ENCODE results near the gene TBC1D1.

Gene TBC1D1

DNA sequence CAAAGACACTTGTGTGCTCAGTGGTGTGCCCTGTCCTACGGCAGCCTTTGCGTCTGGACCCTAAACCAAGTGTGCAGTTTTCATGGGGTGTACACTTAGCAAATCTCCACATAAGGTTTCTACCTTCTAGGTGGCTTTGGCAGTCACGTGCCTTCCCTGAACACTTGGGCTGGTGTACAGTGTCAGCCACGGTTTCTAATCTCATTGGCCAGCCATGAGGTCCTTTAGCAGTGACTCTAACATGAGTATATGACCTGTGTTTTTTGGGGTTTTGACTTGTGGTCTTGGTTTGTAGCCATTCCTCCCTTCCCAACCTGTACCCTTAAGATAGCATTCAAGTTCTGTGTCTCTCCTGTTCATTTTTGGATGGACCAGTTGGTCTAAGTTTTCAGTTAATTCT, 145.7 kb downstream of the TBC1D1 start:
- no peaks in the 10 kb centered on the region for H3K27me3 ChIP-seq (ENCODE audit: insufficient read depth, low read length)

DNA sequence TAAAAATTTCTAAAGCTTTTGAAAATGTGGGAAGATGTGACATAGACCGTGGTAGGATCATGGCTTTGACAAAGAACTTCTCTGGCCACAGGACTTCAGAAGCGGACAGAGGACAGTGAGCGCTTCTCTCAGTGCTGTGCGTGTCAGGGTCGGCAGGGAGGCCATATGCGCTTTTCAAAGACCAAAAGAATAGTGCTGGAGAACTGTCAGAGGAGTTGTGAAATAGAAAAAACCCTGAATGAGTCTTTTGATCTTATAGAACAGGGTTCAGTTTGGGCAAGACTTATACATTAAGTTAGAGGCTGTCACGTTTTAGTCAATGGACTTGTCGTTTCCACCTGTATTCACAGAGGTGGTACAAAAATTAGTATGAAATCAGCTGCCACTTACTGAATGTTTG, 146.7 kb downstream of the TBC1D1 start:
- Histone ChIP-seq H3K27ac (ENCODE audit: low read depth, low read length, poor library complexity, severe bottlenecking) (no peak overlapping the region), H3K9me3 (ENCODE audit: low read length) (no peaks in the 10 kb centered on the region), H3K4me1 (ENCODE audit: insufficient read depth, low read length, severe bottlenecking) (peaks cover 7% of the 10 kb centered on the region), H4K20me1 (ENCODE audit: insufficient read depth, low read length) (no peaks in the 10 kb centered on the region), H2AFZ (ENCODE audit: low read length) (no peak overlapping the region), H3K4me3 (ENCODE audit: low read depth, low read length, poor library complexity, severe bottlenecking) (no peak overlapping the region), H3K9me2 (ENCODE audit: low read depth, low read length) (no peaks in the 10 kb centered on the region), H3K27me3 (ENCODE audit: insufficient read depth, low read length) (no peaks in the 10 kb centered on the region), H3K79me2 (ENCODE audit: insufficient read depth, low read length) (peaks cover 6% of the 10 kb centered on the region; the same call in 1 of the 2 replicates), H3K4me2 (ENCODE audit: low read length) (no peak overlapping the region), H3K9ac (ENCODE audit: low read length) (no peak overlapping the region), H3K36me3 (ENCODE audit: insufficient read depth, low read length) (peaks cover 94% of the 10 kb centered on the region), H3F3A (ENCODE audit: insufficient read depth, low read length) (no peaks in the 10 kb centered on the region)
- TF ChIP-seq, protein P1, sequence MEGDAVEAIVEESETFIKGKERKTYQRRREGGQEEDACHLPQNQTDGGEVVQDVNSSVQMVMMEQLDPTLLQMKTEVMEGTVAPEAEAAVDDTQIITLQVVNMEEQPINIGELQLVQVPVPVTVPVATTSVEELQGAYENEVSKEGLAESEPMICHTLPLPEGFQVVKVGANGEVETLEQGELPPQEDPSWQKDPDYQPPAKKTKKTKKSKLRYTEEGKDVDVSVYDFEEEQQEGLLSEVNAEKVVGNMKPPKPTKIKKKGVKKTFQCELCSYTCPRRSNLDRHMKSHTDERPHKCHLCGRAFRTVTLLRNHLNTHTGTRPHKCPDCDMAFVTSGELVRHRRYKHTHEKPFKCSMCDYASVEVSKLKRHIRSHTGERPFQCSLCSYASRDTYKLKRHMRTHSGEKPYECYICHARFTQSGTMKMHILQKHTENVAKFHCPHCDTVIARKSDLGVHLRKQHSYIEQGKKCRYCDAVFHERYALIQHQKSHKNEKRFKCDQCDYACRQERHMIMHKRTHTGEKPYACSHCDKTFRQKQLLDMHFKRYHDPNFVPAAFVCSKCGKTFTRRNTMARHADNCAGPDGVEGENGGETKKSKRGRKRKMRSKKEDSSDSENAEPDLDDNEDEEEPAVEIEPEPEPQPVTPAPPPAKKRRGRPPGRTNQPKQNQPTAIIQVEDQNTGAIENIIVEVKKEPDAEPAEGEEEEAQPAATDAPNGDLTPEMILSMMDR (IDR thresholded peaks at IDR 0.05; ENCODE audit: low read length) = no peak
- no peak for TF ChIP-seq EZH2 (IDR thresholded peaks at IDR 0.05; ENCODE audit: borderline replicate concordance, low read length)

More for the DNA sequence above, 145.7 kb downstream of the TBC1D1 start:
- peaks cover 7% of the 10 kb centered on the region for H3K4me1 ChIP-seq (ENCODE audit: insufficient read depth, low read length, severe bottlenecking)
- H3K27ac ChIP-seq (ENCODE audit: low read depth, low read length, poor library complexity, severe bottlenecking) = no peak overlapping the region
- no peak overlapping the region for H3K4me3 ChIP-seq (ENCODE audit: low read depth, low read length, poor library complexity, severe bottlenecking)
- H3K9ac ChIP-seq (ENCODE audit: low read length) = no peak overlapping the region
- H2AFZ ChIP-seq (ENCODE audit: low read length) = no peak overlapping the region
- no peaks in the 10 kb centered on the region for H3K9me3 ChIP-seq (ENCODE audit: low read length)
- no peaks in the 10 kb centered on the region for H4K20me1 ChIP-seq (ENCODE audit: insufficient read depth, low read length)
- H3F3A ChIP-seq (ENCODE audit: insufficient read depth, low read length) = no peaks in the 10 kb centered on the region
- H3K4me2 ChIP-seq (ENCODE audit: low read length) = no peak overlapping the region
- peaks cover 95% of the 10 kb centered on the region for H3K36me3 ChIP-seq (ENCODE audit: insufficient read depth, low read length)
- H3K9me2 ChIP-seq (ENCODE audit: low read depth, low read length) = no peaks in the 10 kb centered on the region
- H3K79me2 ChIP-seq (ENCODE audit: insufficient read depth, low read length) = peaks cover 6% of the 10 kb centered on the region; the same call in 1 of the 2 replicates
- TF ChIP-seq, protein P1 (IDR thresholded peaks at IDR 0.05; ENCODE audit: low read length) = no peak
- TF ChIP-seq EZH2 (IDR thresholded peaks at IDR 0.05; ENCODE audit: borderline replicate concordance, low read length) = no peak

DNA sequence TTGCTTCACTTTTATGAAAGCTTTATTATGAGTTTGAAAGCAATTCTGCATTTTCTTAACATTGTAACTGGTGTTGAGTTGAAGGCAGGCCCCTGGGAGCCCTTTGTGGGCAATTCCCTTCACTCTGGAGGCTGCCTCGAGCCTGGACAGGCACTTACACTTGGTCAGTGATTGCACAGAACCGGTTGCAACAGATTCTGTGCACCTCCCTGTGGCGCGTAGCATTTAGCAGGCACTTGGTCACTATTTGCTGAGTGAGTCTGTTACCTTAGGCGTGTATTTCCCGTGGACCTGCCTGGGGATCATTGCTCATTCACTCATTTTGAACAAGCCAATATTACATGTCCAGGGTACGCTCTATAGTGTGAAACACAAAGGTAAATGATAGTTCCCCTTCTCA, 149.7 kb downstream of the TBC1D1 start:
- Histone ChIP-seq H3K79me2 (ENCODE audit: insufficient read depth, low read length) (peaks cover 6% of the 10 kb centered on the region; the same call in 1 of the 2 replicates), H3K9ac (ENCODE audit: low read length) (no peak overlapping the region), H3K4me2 (ENCODE audit: low read length) (no peak overlapping the region), H3K9me3 (ENCODE audit: low read length) (no peaks in the 10 kb centered on the region), H3K4me3 (ENCODE audit: low read depth, low read length, poor library complexity, severe bottlenecking) (no peak overlapping the region), H3F3A (ENCODE audit: insufficient read depth, low read length) (no peaks in the 10 kb centered on the region), H3K9me2 (ENCODE audit: low read depth, low read length) (no peaks in the 10 kb centered on the region), H4K20me1 (ENCODE audit: insufficient read depth, low read length) (no peaks in the 10 kb centered on the region), H3K27me3 (ENCODE audit: insufficient read depth, low read length) (no peaks in the 10 kb centered on the region), H3K27ac (ENCODE audit: low read depth, low read length, poor library complexity, severe bottlenecking) (no peak overlapping the region), H2AFZ (ENCODE audit: low read length) (no peak overlapping the region), H3K4me1 (ENCODE audit: insufficient read depth, low read length, severe bottlenecking) (no peaks in the 10 kb centered on the region), H3K36me3 (ENCODE audit: insufficient read depth, low read length) (peaks cover 98% of the 10 kb centered on the region)
- TF ChIP-seq, protein P1 (IDR thresholded peaks at IDR 0.05; ENCODE audit: low read length) = no peak
- TF ChIP-seq EZH2 (IDR thresholded peaks at IDR 0.05; ENCODE audit: borderline replicate concordance, low read length) = no peak
